Spleen (tissue), 11 donors: ENCODE results near the gene ERCC6L2. TPM values are rescaled to one million over a fixed set of nuclear protein-coding genes. Genes with fewer than 3 reads are reported as not detected.

ENCODE experiments used
- DNase-seq: peaks from one replicate; pipeline ENCODE4 v3.0.0-alpha.2; 2020
- H3K27ac ChIP-seq, 8 donors: fragments of 200-600 bp; sonication (generic) in 7 of 8; 1 replicate in 4 of 8; 2 replicates in 4 of 8; pipeline versions ENCODE4 v1.5.0 to v1.8.0; 2016 to 2021; ENCODE audit warnings: inconsistent platforms in 4 of 8, mild to moderate bottlenecking in 4 of 8, moderate library complexity in 1 of 8
- H3K27me3 ChIP-seq, 7 donors: fragments of 200-600 bp; sonication (generic) in 6 of 7; replicated peaks in 1 of 7; 1 replicate in 4 of 7; 2 replicates in 3 of 7; pipeline versions ENCODE4 v1.5.0 to v1.8.0; 2016 to 2021; ENCODE audit warnings: inconsistent platforms in 3 of 7, mild to moderate bottlenecking in 1 of 7
- H3K36me3 ChIP-seq, 6 donors: fragments of 200-600 bp; sonication (generic) in 5 of 6; 1 replicate in 4 of 6; 2 replicates in 2 of 6; pipeline versions ENCODE4 v1.5.0 to v1.8.0; 2016 to 2021; ENCODE audit warnings: inconsistent platforms in 2 of 6
- H3K4me1 ChIP-seq, 6 donors: fragments of 200-600 bp; sonication (generic) in 5 of 6; 1 replicate in 3 of 6; 2 replicates in 3 of 6; pipeline versions ENCODE4 v1.5.0 to v1.8.0; 2016 to 2021; ENCODE audit warnings: inconsistent platforms in 3 of 6
- H3K4me3 ChIP-seq, 8 donors: fragments of 200-600 bp; sonication (generic) in 7 of 8; 1 replicate in 4 of 8; 2 replicates in 4 of 8; pipeline versions ENCODE4 v1.5.0 to v1.8.0; 2016 to 2021; ENCODE audit warnings: inconsistent platforms in 4 of 8, mild to moderate bottlenecking in 4 of 8, moderate library complexity in 2 of 8
- H3K9me3 ChIP-seq, 8 donors: fragments of 200-600 bp; sonication (generic) in 7 of 8; 1 replicate in 4 of 8; 2 replicates in 4 of 8; pipeline versions ENCODE4 v1.5.0 to v1.8.0; 2016 to 2021; ENCODE audit warnings: inconsistent platforms in 4 of 8
- CTCF ChIP-seq, 11 experiments: fragments of 200-600 bp in 7 of 11; fragments of 450-650 bp in 4 of 11; sonication (generic) in 4 of 11; IDR thresholded peaks in 8 of 11; conservative IDR thresholded peaks in 3 of 11; 1 replicate in 7 of 11; 2 replicates in 4 of 11; pipeline versions ENCODE4 v1.4.0 to v1.8.0; 2016 to 2021; ENCODE audit warnings: antibody characterized with exemption in 11 of 11, inconsistent platforms in 4 of 11, mild to moderate bottlenecking in 1 of 11
- POLR2A ChIP-seq, 3 donors: fragments of 450-650 bp; IDR thresholded peaks; one replicate each; pipeline ENCODE4 v1.5.1; 2017; ENCODE audit warnings: antibody characterized with exemption in 3 of 3, mild to moderate bottlenecking in 1 of 3
- POLR2AphosphoS5 ChIP-seq, 3 donors: sonication (generic); formaldehyde crosslinking; IDR thresholded peaks; one replicate each; pipeline ENCODE4 v1.5.1; 2017; ENCODE audit warnings: antibody characterized with exemption in 3 of 3
- WGBS, 5 donors: extraction: QIAGEN DNeasy Blood & Tissue Kit in 3 of 5; methylation state at CpG; one replicate each; pipeline versions ENCODE4 v1.1.5 to v1.1.7; 2013 to 2018; 5-methylcytosine and 5-hydroxymethylcytosine counted together
- intact Hi-C: fragments of 100-400 bp; cut with DNase I; formaldehyde crosslinking; loops from one replicate; pipeline ENCODE4 v1.15.0; 2023; ENCODE audit warnings: low total_unique reads
- polyA plus RNA-seq, 3 donors: library from polyadenylated mRNA; stranded (reverse); fragments of 200-250 nt; gene quantifications; one replicate each; pipeline ENCODE4 v1.2.1, GENCODE V29; 2013
- total RNA-seq, 7 donors: library from RNA; depleted of rRNA in 3 of 7; stranded (reverse); fragments of >200 nt in 3 of 7; fragmentation: NEBNext Ultra II Directional in 4 of 7; extraction: Animal tissue kit (Norgen Biotek cat#: 25700) in 4 of 7; gene quantifications; one replicate each; pipeline versions ENCODE4 v1.1.0 to v1.2.1, GENCODE V29; 2016 to 2021
- donor health status: healthy with polysubstance abuse.
- donor health status: DM: no; HTN: no; CAD: no; lungs with moderate emphysema.
- donor health status: DM: no; HTN: no; CAD: no.
- donor health status: Bipolar disorder and iron deficiency.
- donor health status: healthy.
- donor health status: DM: no; HTN: no; CAD: no.
- donor health status: DM: yes; HTN: yes; CAD: no.

The ERCC6L2 gene
- total and polyA plus RNA-seq, 10 donors = 4.6 to 118 (median 70.9) TPM

GRCh38 chr9:95970317-95970716 lies 94.8 kb downstream of the ERCC6L2 start:
- DNase-seq = no peak
- Histone ChIP-seq H3K27ac (no peak overlapping the region), H3K27me3 (no peaks in the 10 kb centered on the region), H3K36me3 (peaks cover 0 to 76% (median 22%) of the 10 kb centered on the region in 6 donors), H3K9me3 (no peaks in the 10 kb centered on the region), H3K4me3 (no peak overlapping the region), H3K4me1 (no peaks in the 10 kb centered on the region)
- TF ChIP-seq POLR2AphosphoS5 (IDR thresholded peaks at IDR 0.05) = no peak
- TF ChIP-seq POLR2A (IDR thresholded peaks at IDR 0.05) = no peak
- TF ChIP-seq CTCF (IDR thresholded peaks at IDR 0.05 in 8 of 11, conservative IDR thresholded peaks at IDR 0.05 in 3 of 11) = no peak
- intact Hi-C loops = no loop called here

- H3K27me3 ChIP-seq = no peaks in the 10 kb centered on the region
- no peaks in the 10 kb centered on the region for H3K9me3 ChIP-seq
- peaks cover 0 to 63% (median 22%) of the 10 kb centered on the region in 6 donors for H3K36me3 ChIP-seq
- H3K27ac ChIP-seq = no peak overlapping the region
- no peak overlapping the region for H3K4me3 ChIP-seq
- intact Hi-C loops = no loop called here
- 84 to 93% (median 87%) methylated on average over 2 of the region's 2 CpGs for WGBS, 5 donors
- no peak for DNase-seq
- TF ChIP-seq POLR2AphosphoS5 (IDR thresholded peaks at IDR 0.05) = no peak
- no peak for TF ChIP-seq CTCF (IDR thresholded peaks at IDR 0.05 in 8 of 11, conservative IDR thresholded peaks at IDR 0.05 in 3 of 11)
- TF ChIP-seq POLR2A (IDR thresholded peaks at IDR 0.05) = no peak
- H3K4me1 ChIP-seq = no peaks in the 10 kb centered on the region
Measured at GRCh38 chr9:95971815-95972214, 96.3 kb downstream of the ERCC6L2 start.

GRCh38 chr9:95974389-95974788 lies 98.9 kb downstream of the ERCC6L2 start:
- WGBS, 5 donors = 92 to 100% (median 100%) methylated on average over 1 of the region's 1 CpG
- no peak for DNase-seq
- H3K4me3 ChIP-seq = no peak overlapping the region

GRCh38 chr9:95977371-95977770 lies 101.9 kb downstream of the ERCC6L2 start:
- H3K9me3 ChIP-seq = no peaks in the 10 kb centered on the region
- H3K27ac ChIP-seq = no peak overlapping the region
- peaks cover 0 to 24% (median 5%) of the 10 kb centered on the region in 6 donors for H3K4me1 ChIP-seq
- intact Hi-C loops = no loop called here
- no peak for DNase-seq
- H3K4me3 ChIP-seq = no peak overlapping the region
- H3K27me3 ChIP-seq = no peaks in the 10 kb centered on the region
- TF ChIP-seq CTCF (IDR thresholded peaks at IDR 0.05 in 8 of 11, conservative IDR thresholded peaks at IDR 0.05 in 3 of 11) (no peak), POLR2AphosphoS5 (IDR thresholded peaks at IDR 0.05) (no peak), POLR2A (IDR thresholded peaks at IDR 0.05) (no peak)
- H3K36me3 ChIP-seq = peaks cover 0 to 58% (median 12%) of the 10 kb centered on the region in 6 donors
- WGBS, 5 donors = 71 to 95% (median 82%) methylated on average over 1 of the region's 1 CpG

More at GRCh38 chr9:95974389-95974788, 98.9 kb downstream of the ERCC6L2 start:
- intact Hi-C loops = no loop called here
- Histone ChIP-seq H3K27ac (no peak overlapping the region), H3K27me3 (no peaks in the 10 kb centered on the region), H3K9me3 (no peaks in the 10 kb centered on the region), H3K36me3 (peaks cover 0 to 70% (median 24%) of the 10 kb centered on the region in 6 donors), H3K4me1 (no peaks in the 10 kb centered on the region)
- TF ChIP-seq POLR2AphosphoS5 (IDR thresholded peaks at IDR 0.05) = no peak
- TF ChIP-seq CTCF (IDR thresholded peaks at IDR 0.05 in 8 of 11, conservative IDR thresholded peaks at IDR 0.05 in 3 of 11) = no peak
- no peak for TF ChIP-seq POLR2A (IDR thresholded peaks at IDR 0.05)
